ENCODE results near the gene NEDD4L.
"Not testable (repeated sequence)": the region's sequence is repeated elsewhere in the genome, so short reads cannot be mapped to it uniquely, and the experiment has no call there.

NEDD4L gene

DNA sequence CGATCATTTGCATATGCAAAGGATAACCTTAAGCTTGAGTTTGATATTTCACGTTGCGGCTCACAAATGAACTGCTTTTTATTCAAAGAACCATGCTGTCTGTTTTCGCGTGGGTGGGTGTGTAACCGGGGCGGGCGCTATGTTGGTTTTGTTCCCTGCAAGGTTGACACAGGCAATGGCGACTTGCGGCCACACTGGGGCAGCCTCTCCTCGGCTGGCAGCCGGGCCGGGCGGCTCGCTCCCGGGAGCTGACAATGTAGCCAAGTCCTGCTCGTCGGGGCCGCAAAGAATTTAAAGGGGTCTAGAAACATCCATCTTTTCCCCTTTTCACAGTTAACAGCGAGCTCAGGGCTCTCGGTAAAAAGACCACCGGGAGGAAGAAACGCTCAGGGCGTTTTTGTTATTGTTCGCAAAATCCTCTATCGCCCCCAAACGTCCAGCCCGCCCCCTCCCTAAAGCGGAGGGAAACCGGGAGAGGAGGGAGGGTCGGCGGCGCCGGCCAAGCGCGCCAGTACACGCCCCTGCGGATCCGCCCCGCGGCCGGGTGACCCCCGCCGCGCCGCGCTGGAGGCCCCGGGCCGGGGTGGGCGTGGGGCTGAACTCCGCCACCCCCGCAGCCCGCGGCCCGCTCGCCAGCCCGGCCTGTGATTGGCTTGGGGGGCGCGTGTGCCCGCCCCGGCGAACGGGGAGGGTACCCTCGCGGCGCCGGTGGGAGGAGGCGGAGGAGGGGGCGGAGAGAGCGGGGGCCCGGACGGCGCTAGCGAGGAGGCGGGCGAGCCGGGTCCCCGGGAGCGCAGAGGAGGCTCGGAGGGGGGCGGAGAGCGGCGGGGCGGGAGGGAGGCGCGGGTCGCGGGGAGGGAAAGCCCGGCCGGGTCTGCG is at the start of gene NEDD4L:
TSS of gene NEDD4L (plus strand) at position 736 of the 879 bp plus-strand sequence. CDS start 435 bp downstream, outside the sequence.
- ATAC-seq = peak; percentile 79 to 82

- ATAC-seq = no peak
These were observed 48.7 kb upstream of the NEDD4L start for GRCh38 chr18:57995331-57995730.

DNA sequence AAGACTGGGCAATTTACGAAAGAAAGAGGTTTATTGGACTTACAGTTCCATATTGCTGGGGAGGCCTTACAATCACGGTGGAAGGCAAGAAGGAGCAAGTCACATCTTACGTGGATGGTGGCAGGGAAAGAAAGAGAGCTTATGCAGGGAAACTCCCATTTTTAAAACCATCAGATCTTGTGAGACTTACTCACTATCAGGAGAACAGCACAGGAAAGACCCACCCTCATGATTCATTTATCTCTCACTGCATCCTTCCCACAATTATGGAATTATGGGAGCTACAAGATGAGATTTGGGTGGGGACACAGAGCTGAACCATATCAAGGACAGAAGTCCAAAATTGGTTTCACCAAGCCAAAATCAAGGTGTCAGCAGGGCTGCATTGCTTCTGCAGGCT is 47.1 kb upstream of the NEDD4L start:
- not testable (repeated sequence) for ATAC-seq

- ATAC-seq = no peak
These were observed 46.2 kb upstream of the NEDD4L start for GRCh38 chr18:57997820-57998219.

- no peak for ATAC-seq
These were observed 45.6 kb upstream of the NEDD4L start for GRCh38 chr18:57998461-57998860.

GRCh38 chr18:58004317-58004716 is 39.7 kb upstream of the NEDD4L start:
- no peak for ATAC-seq

- ATAC-seq = no peak
These were observed 39.0 kb upstream of the NEDD4L start for GRCh38 chr18:58005011-58005410.

- ATAC-seq = peak; percentile 38 to 74
These were observed 38.0 kb upstream of the NEDD4L start for GRCh38 chr18:58005885-58006523.

GRCh38 chr18:58009166-58009565 is 34.9 kb upstream of the NEDD4L start:
- no peak for ATAC-seq

GRCh38 chr18:58010265-58010664 is 33.8 kb upstream of the NEDD4L start:
- no peak for ATAC-seq

GRCh38 chr18:58012356-58012755 is 31.7 kb upstream of the NEDD4L start:
- ATAC-seq = no peak

GRCh38 chr18:58013241-58014211 is 30.5 kb upstream of the NEDD4L start:
- no peak for ATAC-seq

- no peak for ATAC-seq
These were observed 28.8 kb upstream of the NEDD4L start for GRCh38 chr18:58015065-58015780.

DNA sequence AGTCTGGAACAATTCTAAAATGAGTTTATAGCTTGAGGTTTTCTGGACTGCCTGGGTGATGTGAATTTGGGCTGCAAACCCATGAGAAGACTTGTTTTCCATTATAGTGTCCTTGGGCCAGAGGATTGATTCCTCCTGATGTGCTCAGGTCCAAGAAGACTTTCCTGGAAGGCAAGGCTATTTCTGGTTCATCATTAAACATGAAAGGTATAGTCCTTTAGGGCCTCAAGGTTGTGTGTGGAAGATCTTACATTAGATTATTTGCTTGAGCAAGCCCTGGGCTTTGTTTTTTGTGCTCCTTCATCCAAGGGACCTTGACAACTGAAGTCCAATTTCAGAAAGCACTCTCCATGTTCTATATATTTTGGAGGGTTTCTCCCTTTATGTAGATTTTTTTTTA is 26.8 kb upstream of the NEDD4L start:
- no peak for ATAC-seq

DNA sequence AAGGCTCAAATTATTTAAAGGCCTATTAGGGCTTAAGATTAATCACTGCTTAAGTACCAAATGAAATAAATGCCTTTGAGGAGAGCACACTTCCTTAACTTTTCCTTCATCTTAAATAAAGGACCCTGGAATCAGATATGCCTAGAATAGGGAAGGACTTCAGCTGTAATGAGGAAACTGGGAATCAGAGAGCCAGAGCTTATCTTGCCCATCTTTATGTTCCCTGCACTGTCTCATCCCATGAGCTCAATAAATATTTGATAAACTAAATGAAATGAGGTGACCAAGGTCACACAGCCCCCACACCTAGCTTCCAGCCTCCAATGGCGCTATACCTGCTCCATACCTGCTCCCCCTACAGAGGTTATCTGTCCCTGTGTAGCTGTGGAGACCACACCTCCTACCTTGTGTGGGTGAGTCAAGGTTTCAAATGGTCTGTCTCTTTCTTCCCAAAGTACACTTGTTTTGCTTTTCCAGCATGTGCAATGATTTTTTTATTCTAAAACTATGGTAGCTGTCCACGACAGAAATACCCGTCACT is 23.4 kb upstream of the NEDD4L start:
- ATAC-seq = no peak

DNA sequence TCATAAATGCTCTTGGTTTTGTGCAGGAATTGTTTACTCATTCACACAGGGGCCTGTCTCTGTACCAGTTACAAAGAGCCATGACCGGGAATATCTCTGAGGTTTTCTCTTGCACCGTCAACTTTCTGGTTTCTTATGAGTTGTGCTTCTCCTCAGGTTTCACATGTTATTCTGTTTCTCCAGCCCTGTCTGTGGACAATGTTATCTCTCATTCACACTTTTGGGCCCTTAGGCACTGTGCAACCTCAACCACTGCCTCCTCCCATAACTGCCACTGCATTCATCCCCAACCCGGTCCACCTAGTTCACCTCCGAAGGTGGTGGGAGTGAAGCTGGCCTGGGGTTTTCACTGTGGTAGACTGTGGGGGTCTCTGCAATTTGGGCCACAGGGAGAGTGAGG is 22.5 kb upstream of the NEDD4L start:
- no peak for ATAC-seq

DNA sequence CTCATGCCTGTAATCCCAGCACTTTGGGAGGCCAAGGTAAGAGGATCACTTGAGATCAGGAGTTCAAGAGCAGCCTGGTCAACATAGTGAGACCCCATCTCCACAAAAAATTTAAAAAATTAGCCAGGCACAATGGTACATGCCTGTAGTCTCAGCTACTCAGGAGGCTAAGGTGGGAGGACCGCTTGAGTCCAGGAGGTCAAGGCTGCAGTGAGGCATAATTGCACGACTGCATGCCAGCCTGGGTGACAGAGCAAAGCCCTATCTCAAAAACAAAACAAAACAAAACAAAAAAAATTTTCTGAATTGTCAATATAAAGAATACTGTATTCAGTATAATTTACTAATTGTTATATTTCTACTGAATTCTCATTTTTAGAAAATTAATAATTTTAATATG is 20.9 kb upstream of the NEDD4L start:
- no peak for ATAC-seq

DNA sequence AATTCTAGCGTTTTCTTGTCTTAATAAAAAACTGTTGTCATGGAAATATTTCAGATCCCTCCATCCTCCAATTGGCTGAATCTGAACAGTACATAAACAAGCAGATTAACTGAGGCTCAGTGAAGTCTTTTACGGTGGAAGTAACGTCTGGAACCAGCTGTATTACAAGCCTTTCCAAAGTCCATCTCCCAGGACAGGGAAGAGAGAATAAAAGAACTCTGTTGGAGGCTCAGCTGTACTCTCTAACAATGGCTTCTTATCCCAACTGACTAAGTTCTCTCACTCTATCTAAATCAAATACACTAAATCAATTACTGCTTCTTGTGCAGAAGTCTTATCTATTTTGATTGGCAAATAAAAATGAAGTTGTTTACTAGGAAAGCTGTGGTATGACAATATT is 19.9 kb upstream of the NEDD4L start:
- no peak for ATAC-seq

- ATAC-seq = no peak
These were observed 18.8 kb upstream of the NEDD4L start for GRCh38 chr18:58025205-58025604.

DNA sequence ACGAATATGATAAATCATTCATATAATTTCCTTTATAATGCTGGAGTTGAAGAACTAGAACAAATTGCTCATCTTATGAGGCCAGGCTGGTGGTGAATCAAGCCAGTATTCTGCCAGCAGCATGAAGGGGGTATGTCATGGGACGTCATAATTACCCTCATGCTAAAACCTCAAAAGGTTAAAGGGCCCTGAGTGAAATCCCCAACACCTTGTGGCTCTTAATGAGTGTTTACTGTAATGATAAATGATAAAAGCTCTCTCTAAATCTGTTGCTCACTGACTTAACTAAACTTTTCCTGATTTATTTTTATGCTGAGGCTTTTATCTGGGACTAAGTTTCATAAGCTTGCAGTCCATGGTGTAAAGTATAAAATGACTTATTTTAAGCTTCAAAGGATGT is 18.3 kb upstream of the NEDD4L start:
- ATAC-seq = peak; percentile 32 to 53

- ATAC-seq = no peak
These were observed 17.6 kb upstream of the NEDD4L start for GRCh38 chr18:58026395-58026794.

DNA sequence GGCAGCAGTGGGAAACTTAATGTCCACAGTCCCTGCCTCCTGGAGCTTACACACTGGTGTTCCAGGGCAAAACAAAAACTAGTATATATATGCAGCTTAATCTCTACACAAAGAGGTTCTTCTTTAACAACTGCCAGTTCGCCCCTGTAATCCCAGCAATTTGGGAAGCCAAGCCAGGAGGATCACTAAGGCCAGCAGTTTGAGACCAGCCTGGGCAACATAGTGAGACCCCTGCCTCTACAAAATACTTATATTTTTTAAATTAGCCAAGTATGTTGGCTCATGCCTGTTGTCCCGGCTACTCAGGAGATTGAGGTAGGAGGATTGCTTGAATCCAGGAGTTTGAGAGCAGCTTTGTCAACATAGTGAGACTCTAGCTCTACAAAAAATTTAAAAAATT is 17.2 kb upstream of the NEDD4L start:
- no peak for ATAC-seq

Measured in activated CD4-positive, CD25-positive, alpha-beta regulatory T cell treated with anti-CD3 and anti-CD28 coated beads, Interleukin-2, amount 50 U/mL, for 24 hours (primary cell).